ENCODE measurements around the gene TPCN2.

DNA sequence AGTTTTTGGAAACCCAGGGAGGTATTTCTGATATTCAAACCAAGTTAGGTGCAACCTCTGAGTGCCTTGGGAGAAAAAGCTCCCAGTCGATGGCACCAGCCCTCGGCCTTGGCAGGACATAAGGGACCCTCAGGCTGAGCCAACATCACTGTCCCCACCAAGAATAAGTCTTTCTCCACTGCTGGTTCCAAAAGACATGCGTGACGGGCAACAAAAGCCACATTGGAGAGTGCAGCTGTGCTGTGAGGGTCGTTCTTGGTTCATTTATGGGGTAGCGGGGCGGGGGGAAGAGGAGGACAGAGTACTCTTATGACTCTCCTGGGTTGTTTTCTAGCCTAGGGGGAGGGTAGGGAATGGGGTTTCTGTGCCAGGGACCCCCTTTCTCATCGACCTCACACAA is 11.2 kb upstream of the TPCN2 start:
- TF ChIP-seq, protein P1, sequence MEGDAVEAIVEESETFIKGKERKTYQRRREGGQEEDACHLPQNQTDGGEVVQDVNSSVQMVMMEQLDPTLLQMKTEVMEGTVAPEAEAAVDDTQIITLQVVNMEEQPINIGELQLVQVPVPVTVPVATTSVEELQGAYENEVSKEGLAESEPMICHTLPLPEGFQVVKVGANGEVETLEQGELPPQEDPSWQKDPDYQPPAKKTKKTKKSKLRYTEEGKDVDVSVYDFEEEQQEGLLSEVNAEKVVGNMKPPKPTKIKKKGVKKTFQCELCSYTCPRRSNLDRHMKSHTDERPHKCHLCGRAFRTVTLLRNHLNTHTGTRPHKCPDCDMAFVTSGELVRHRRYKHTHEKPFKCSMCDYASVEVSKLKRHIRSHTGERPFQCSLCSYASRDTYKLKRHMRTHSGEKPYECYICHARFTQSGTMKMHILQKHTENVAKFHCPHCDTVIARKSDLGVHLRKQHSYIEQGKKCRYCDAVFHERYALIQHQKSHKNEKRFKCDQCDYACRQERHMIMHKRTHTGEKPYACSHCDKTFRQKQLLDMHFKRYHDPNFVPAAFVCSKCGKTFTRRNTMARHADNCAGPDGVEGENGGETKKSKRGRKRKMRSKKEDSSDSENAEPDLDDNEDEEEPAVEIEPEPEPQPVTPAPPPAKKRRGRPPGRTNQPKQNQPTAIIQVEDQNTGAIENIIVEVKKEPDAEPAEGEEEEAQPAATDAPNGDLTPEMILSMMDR (IDR thresholded peaks at IDR 0.05) = no peak
- no peak for TF ChIP-seq POLR2A (IDR thresholded peaks at IDR 0.05)
